Keratinocyte (primary cell): ENCODE measurements around the gene EEF1AKMT2. TPM values are rescaled to one million over a fixed set of nuclear protein-coding genes. Genes with fewer than 3 reads are reported as not detected.

Experiments used
- DNase-seq: peaks from one replicate; pipeline ENCODE4 v3.0.0-alpha.2; 2011; ENCODE audit warnings: low read depth, missing footprints, low spot score
- FAIRE-seq: peaks from 2 replicates; lab custom pipeline; 2011; peaks lifted over from hg19 to GRCh38; lab: Jason Lieb, UNC
- H2AFZ ChIP-seq: 2 replicates; pipeline ENCODE4 v1.6.0; 2012; ENCODE audit warnings: low read length, control low read depth, inconsistent platforms; ENCODE audit not compliant: control insufficient read depth
- H3K27ac ChIP-seq: 2 replicates; pipeline ENCODE4 v1.5.1; 2011; ENCODE audit warnings: low read length; ENCODE audit not compliant: control insufficient read depth, insufficient read depth
- H3K27me3 ChIP-seq: 3 replicates; pipeline ENCODE4 v1.6.0; 2011; ENCODE audit warnings: low read length; ENCODE audit not compliant: control insufficient read depth, insufficient read depth; ENCODE audit errors: extremely low read depth
- H3K36me3 ChIP-seq, 2 experiments: 2 replicates in 1 of 2; 3 replicates in 1 of 2; pipeline ENCODE4 v1.5.1; 2011; ENCODE audit warnings: low read length in 2 of 2, mild to moderate bottlenecking in 1 of 2; ENCODE audit not compliant: control insufficient read depth in 2 of 2, insufficient read depth in 2 of 2; ENCODE audit errors: extremely low read depth in 1 of 2
- H3K4me1 ChIP-seq: 3 replicates; pipeline ENCODE4 v1.5.1; 2011; ENCODE audit warnings: low read length; ENCODE audit not compliant: control insufficient read depth, insufficient read depth; ENCODE audit errors: extremely low read depth
- H3K4me2 ChIP-seq: 3 replicates; pipeline ENCODE4 v1.6.0; 2011; ENCODE audit warnings: low read depth, low read length; ENCODE audit not compliant: control insufficient read depth, insufficient read depth; ENCODE audit errors: extremely low read depth
- H3K4me3 ChIP-seq, 3 experiments: fragments of 200-600 bp in 1 of 3; sonication (generic) in 1 of 3; 2 replicates in 2 of 3; 3 replicates in 1 of 3; pipeline ENCODE4 v1.5.1; 2011 to 2016; ENCODE audit warnings: low read length in 3 of 3, mild to moderate bottlenecking in 3 of 3, control low read depth in 2 of 3, inconsistent platforms in 1 of 3, low read depth in 1 of 3, mixed read lengths in 1 of 3, mixed run types in 1 of 3, moderate library complexity in 1 of 3; ENCODE audit not compliant: control insufficient read depth in 2 of 3, insufficient read depth in 2 of 3; ENCODE audit errors: extremely low read depth in 1 of 3
- H3K79me2 ChIP-seq: 2 replicates; pipeline ENCODE4 v1.6.0; 2012; ENCODE audit warnings: low read length; ENCODE audit not compliant: control insufficient read depth, insufficient read depth
- H3K9ac ChIP-seq: 3 replicates; pipeline ENCODE4 v1.6.0; 2011; ENCODE audit warnings: low read length; ENCODE audit not compliant: control insufficient read depth, insufficient read depth; ENCODE audit errors: extremely low read depth
- H3K9me1 ChIP-seq: 3 replicates; pipeline ENCODE4 v1.6.0; 2011; ENCODE audit warnings: low read length; ENCODE audit not compliant: control insufficient read depth, insufficient read depth; ENCODE audit errors: extremely low read depth
- H3K9me3 ChIP-seq: 2 replicates; pipeline ENCODE4 v1.5.1; 2012; ENCODE audit warnings: low read depth, low read length; ENCODE audit not compliant: control insufficient read depth
- H4K20me1 ChIP-seq: 3 replicates; pipeline ENCODE4 v1.6.0; 2011; ENCODE audit warnings: low read length; ENCODE audit not compliant: control insufficient read depth, insufficient read depth; ENCODE audit errors: extremely low read depth
- CTCF ChIP-seq, 3 experiments: IDR thresholded peaks in 1 of 3; conservative IDR thresholded peaks in 1 of 3; optimal IDR thresholded peaks in 1 of 3; 2 replicates in 2 of 3; 3 replicates in 1 of 3; pipeline versions ENCODE3 to v1.5.1; 2011; ENCODE audit warnings: low read length in 3 of 3, mild to moderate bottlenecking in 3 of 3, moderate library complexity in 2 of 3, control low read depth in 1 of 3, inconsistent platforms in 1 of 3; ENCODE audit not compliant: insufficient read depth in 2 of 3; ENCODE audit errors: extremely low read depth in 1 of 3
- EZH2 ChIP-seq: IDR thresholded peaks from one replicate; pipeline ENCODE4 v1.6.1; 2012; ENCODE audit warnings: inconsistent platforms, mild to moderate bottlenecking, low read length, moderate library complexity
- dilution Hi-C: fragments of 300-500 bp; cut with MboI; formaldehyde crosslinking; loops from one replicate; pipeline ENCODE4 v1.7.0; 2020; ENCODE audit warnings: low sequenced_read_pairs; ENCODE audit not compliant: extremely low pct_ligation_motif_present
- polyA plus RNA-seq, 5 experiments: library from polyadenylated mRNA; depleted of rRNA in 3 of 5; stranded (reverse) in 3 of 5; stranded (forward) in 1 of 5; unstranded in 1 of 5; fragments of >200 nt; gene quantifications; 1 replicate in 1 of 5; 2 replicates in 3 of 5; 3 replicates in 1 of 5; pipeline versions ENCODE4 v1.2.1 to v1.2.3, GENCODE V29; 2011 to 2012; ENCODE audit warnings: missing spikeins in 2 of 5, low read depth in 1 of 5, low replicate concordance in 1 of 5

Gene EEF1AKMT2
- polyA plus RNA-seq, 1 donor (not counting 4 experiments of a cell fraction or from before 2014, with no cell fraction given), result 19.1 TPM

DNA sequence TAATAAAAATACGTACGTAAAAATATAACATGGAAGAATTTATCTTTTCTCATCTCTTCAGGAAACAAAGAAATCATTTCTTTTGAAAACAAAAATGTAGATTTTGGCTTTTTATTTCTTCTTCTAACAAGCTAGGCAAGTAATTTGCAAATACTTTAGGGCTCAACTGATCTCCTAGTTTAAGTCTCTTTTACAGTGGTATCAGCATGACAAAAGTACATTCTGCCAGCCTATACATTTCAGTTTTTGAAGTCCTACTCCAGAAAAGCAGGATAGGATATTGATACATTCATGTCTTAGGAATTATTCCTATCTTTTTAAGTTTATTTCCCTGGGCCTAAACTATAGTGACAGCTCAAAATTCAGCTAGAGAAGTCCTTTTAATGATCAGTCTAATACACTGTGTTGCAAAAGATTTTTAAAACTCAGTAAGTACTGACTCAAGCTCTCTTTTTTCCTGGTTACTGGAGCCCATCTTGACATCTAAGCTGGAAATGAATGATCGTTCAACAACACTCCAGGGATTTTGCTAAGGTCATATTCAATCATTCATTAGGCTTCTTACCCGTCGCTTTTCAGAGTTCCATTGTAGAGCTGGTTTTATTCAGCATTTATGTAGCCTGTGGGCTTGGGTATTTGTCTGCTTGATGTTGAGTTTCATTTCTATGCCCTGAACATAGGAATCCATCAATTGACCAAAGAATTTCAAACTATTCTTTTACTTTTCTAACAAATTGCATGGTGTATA is 35.4 kb downstream of the EEF1AKMT2 start:
- Histone ChIP-seq H3K9me1 (no peaks in the 10 kb centered on the region), H3K27me3 (no peaks in the 10 kb centered on the region), H2AFZ (no peak overlapping the region), H3K4me2 (no peak overlapping the region), H3K36me3 (peaks cover 2 to 6% of the 10 kb centered on the region in 2 experiments), H4K20me1 (no peaks in the 10 kb centered on the region), H3K4me1 (no peaks in the 10 kb centered on the region), H3K9me3 (no peaks in the 10 kb centered on the region), H3K4me3 (no peak overlapping the region), H3K9ac (no peak overlapping the region), H3K79me2 (no peaks in the 10 kb centered on the region), H3K27ac (no peak overlapping the region)
- dilution Hi-C loops, result no loop called here
- no peak for DNase-seq
- TF ChIP-seq EZH2, result no peak
- TF ChIP-seq CTCF (optimal IDR thresholded peaks at IDR 0.05 in 1 of 3, IDR thresholded peaks at IDR 0.05 in 1 of 3, conservative IDR thresholded peaks at IDR 0.05 in 1 of 3; ENCODE audit: extremely low read depth in 1 of 3, insufficient read depth in 2 of 3, low read length in 3 of 3), result no peak
- FAIRE-seq, result peak; percentile 57

- H3K4me3 ChIP-seq, result no peak overlapping the region
- no peaks in the 10 kb centered on the region for H4K20me1 ChIP-seq
- H2AFZ ChIP-seq, result no peak overlapping the region
- H3K79me2 ChIP-seq, result no peaks in the 10 kb centered on the region
- H3K36me3 ChIP-seq, result peaks cover under 1 to 6% of the 10 kb centered on the region in 2 experiments
- no peaks in the 10 kb centered on the region for H3K9me3 ChIP-seq
- TF ChIP-seq CTCF (optimal IDR thresholded peaks at IDR 0.05 in 1 of 3, IDR thresholded peaks at IDR 0.05 in 1 of 3, conservative IDR thresholded peaks at IDR 0.05 in 1 of 3; ENCODE audit: extremely low read depth in 1 of 3, insufficient read depth in 2 of 3, low read length in 3 of 3) (no peak), EZH2 (no peak)
- H3K4me2 ChIP-seq, result no peak overlapping the region
- H3K4me1 ChIP-seq, result no peaks in the 10 kb centered on the region
- H3K27me3 ChIP-seq, result no peaks in the 10 kb centered on the region
- H3K9ac ChIP-seq, result no peak overlapping the region
- no peak overlapping the region for H3K27ac ChIP-seq
- DNase-seq (no peak), FAIRE-seq (no peak)
- H3K9me1 ChIP-seq, result no peaks in the 10 kb centered on the region
- dilution Hi-C loops, result no loop called here
Measured at GRCh38 chr10:124755581-124755980, 36.1 kb downstream of the EEF1AKMT2 start.
